Spleen (tissue), 7 donors: Measurements from ENCODE around the gene APBB1IP.

Experiments
- POLR2AphosphoS5 ChIP-seq, 3 donors: sonication (generic); formaldehyde crosslinking; IDR thresholded peaks; one replicate each; pipeline ENCODE4 v1.5.1; 2017; ENCODE audit warnings: antibody characterized with exemption in 3 of 3
- TF ChIP-seq, protein P1 (sequence below), 11 experiments: fragments of 200-600 bp in 7 of 11; fragments of 450-650 bp in 4 of 11; sonication (generic) in 4 of 11; IDR thresholded peaks in 8 of 11; conservative IDR thresholded peaks in 3 of 11; 1 replicate in 7 of 11; 2 replicates in 4 of 11; pipeline versions ENCODE4 v1.4.0 to v1.8.0; 2016 to 2021; ENCODE audit warnings: antibody characterized with exemption in 11 of 11, inconsistent platforms in 4 of 11, mild to moderate bottlenecking in 1 of 11
- donor health status: DM: no; HTN: no; CAD: no; lungs with moderate emphysema.
- donor health status: DM: no; HTN: no; CAD: no.
- donor health status: DM: no; HTN: no; CAD: no.

DNA sequence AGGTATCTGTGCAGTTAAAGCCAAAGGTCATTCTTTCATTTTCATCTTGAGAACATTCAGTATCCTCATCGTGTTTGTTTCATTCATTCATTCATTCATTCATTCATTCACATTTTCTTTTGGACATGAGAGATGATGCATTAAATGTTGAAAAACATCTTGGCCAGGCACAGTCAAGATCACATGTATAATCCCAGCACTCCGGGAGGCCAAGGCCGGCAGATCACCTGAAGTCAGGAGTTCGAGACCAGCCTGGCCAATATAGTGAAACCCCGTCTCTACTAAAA, 34.3 kb downstream of the APBB1IP start:
- TF ChIP-seq, protein P1, sequence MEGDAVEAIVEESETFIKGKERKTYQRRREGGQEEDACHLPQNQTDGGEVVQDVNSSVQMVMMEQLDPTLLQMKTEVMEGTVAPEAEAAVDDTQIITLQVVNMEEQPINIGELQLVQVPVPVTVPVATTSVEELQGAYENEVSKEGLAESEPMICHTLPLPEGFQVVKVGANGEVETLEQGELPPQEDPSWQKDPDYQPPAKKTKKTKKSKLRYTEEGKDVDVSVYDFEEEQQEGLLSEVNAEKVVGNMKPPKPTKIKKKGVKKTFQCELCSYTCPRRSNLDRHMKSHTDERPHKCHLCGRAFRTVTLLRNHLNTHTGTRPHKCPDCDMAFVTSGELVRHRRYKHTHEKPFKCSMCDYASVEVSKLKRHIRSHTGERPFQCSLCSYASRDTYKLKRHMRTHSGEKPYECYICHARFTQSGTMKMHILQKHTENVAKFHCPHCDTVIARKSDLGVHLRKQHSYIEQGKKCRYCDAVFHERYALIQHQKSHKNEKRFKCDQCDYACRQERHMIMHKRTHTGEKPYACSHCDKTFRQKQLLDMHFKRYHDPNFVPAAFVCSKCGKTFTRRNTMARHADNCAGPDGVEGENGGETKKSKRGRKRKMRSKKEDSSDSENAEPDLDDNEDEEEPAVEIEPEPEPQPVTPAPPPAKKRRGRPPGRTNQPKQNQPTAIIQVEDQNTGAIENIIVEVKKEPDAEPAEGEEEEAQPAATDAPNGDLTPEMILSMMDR (IDR thresholded peaks at IDR 0.05 in 8 of 11, conservative IDR thresholded peaks at IDR 0.05 in 3 of 11) = no peak
- no peak for TF ChIP-seq POLR2AphosphoS5 (IDR thresholded peaks at IDR 0.05)
